GOT3 (cell line): ENCODE results near the gene LRRC8D.
"Not testable (repeated sequence)": the region's sequence is repeated elsewhere in the genome, so short reads cannot be mapped to it uniquely, and the experiment has no call there.

Experiments
- DNase-seq: peaks from one replicate; lab custom pipeline; 2025; ENCODE audit warnings: mixed read lengths; lab: John Stamatoyannopoulos, UW

LRRC8D gene

GRCh38 chr1:89913353-89914095 is 92.7 kb downstream of the LRRC8D start:
- no peak for DNase-seq

GRCh38 chr1:89917353-89917752 is 96.5 kb downstream of the LRRC8D start:
- DNase-seq, result no peak

- no peak for DNase-seq
These were observed 97.4 kb downstream of the LRRC8D start for GRCh38 chr1:89918127-89918793.

GRCh38 chr1:89918794-89919155 is 97.9 kb downstream of the LRRC8D start:
- DNase-seq, result no peak

GRCh38 chr1:89919174-89919573 is 98.3 kb downstream of the LRRC8D start:
- no peak for DNase-seq

GRCh38 chr1:89922911-89923310 is 102.1 kb downstream of the LRRC8D start:
- no peak for DNase-seq

GRCh38 chr1:89923517-89923916 is 102.7 kb downstream of the LRRC8D start:
- no peak for DNase-seq

GRCh38 chr1:89924075-89924474 is 103.2 kb downstream of the LRRC8D start:
- not testable (repeated sequence) for DNase-seq

- DNase-seq, result no peak
These were observed 106.2 kb downstream of the LRRC8D start for GRCh38 chr1:89927049-89927448.

- DNase-seq, result no peak
These were observed 106.6 kb downstream of the LRRC8D start for GRCh38 chr1:89927478-89927877.

- no peak for DNase-seq
These were observed 107.7 kb downstream of the LRRC8D start for GRCh38 chr1:89928506-89928905.

- DNase-seq, result no peak
These were observed 108.7 kb downstream of the LRRC8D start for GRCh38 chr1:89929467-89930063.

GRCh38 chr1:89930579-89930978 is 109.7 kb downstream of the LRRC8D start:
- no peak for DNase-seq

GRCh38 chr1:89931964-89932363 is 111.1 kb downstream of the LRRC8D start:
- no peak for DNase-seq

- DNase-seq, result no peak
These were observed 111.9 kb downstream of the LRRC8D start for GRCh38 chr1:89932598-89933364.

GRCh38 chr1:89934461-89934860 is 113.6 kb downstream of the LRRC8D start:
- DNase-seq, result no peak

- DNase-seq, result no peak
These were observed 114.4 kb downstream of the LRRC8D start for GRCh38 chr1:89935235-89935634.

GRCh38 chr1:89936694-89937093 is 115.9 kb downstream of the LRRC8D start:
- no peak for DNase-seq

GRCh38 chr1:89938171-89939055 is 117.6 kb downstream of the LRRC8D start:
- no peak for DNase-seq

- DNase-seq, result no peak
These were observed 118.3 kb downstream of the LRRC8D start for GRCh38 chr1:89939059-89939570.
